HG03378 (cell line): Measurements from ENCODE around the gene MARCOL.
"Not testable (repeated sequence)": the region's sequence is repeated elsewhere in the genome, so short reads cannot be mapped to it uniquely, and the experiment has no call there.

Experiments used
- ATAC-seq: cut with Tn5 transposase; IDR thresholded peaks from one replicate; pipeline ENCODE4 v1.9.1; 2021; ENCODE audit warnings: mild to moderate bottlenecking, moderate library complexity; ENCODE audit not compliant: unreplicated experiment

The MARCOL gene

GRCh38 chr5:148261221-148261620 lies 22.9 kb downstream of the MARCOL start:
- ATAC-seq, result no peak

- no peak for ATAC-seq
These were observed 29.6 kb downstream of the MARCOL start for GRCh38 chr5:148267962-148268361.

- no peak for ATAC-seq
These were observed 30.2 kb downstream of the MARCOL start, which contains the start of gene SPINK13 for GRCh38 chr5:148268566-148268965. SPINK13 (plus strand) TSS chr5:148268794; CDS start chr5:148270073, 1,279 bp downstream.

DNA sequence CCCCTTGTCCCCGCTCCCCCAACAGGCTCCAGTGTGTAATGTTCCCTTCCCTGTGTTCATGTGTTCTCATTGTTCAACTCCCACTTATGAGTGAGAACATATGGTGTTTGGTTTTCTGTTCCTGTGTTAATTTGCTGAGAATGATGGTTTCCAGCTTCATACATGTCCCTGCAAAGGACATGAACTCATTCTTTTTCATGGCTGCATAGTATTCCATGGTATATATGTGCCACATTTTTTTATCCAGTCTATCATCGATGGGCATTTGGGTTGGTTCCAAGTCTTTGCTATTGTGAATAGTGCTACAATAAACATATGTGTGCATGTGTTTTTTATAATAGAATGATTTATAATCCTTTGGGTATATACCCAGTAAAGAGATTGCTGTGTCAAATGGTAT lies 36.8 kb downstream of the MARCOL start:
- ATAC-seq, result not testable (repeated sequence)

DNA sequence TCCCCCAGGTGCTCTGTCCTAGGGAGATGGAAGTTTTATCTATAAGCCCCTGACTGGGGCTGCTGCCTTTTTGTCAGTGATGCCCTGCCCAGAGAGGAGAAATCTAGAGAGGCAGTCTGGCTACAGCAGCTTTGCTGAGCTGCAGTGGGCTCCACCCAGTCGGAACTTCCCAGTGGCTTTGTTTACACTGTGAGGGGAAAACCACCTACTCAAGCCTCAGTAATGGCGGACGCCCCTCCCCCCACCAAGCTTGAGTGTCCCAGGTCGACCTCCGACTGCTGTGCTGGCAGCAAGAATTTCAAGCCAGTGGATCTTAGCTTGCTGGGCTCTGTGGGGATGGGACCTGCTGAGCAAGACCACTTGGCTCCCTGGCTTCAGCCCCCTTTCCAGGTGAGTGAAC lies 42.6 kb downstream of the MARCOL start:
- ATAC-seq, result not testable (repeated sequence)

DNA sequence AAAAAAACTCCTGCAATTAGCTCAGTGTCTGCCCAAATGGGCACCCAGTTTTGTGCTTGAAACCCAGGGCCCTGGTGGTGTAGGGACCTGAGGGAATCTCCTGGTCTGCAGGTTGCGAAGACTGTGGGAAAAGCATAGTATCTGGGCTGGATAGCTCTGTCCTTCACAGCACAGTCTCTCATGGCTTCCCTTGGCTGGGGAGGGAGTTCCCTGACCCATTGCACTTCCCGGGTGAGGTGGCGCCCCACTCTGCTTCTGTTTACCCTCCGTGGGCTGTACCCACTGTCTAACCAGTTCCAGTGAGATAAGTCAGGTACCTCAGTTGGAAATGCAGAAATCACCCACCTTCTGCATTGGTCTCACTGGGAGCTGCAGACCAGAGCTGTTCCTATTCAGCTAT lies 43.0 kb downstream of the MARCOL start:
- ATAC-seq, result not testable (repeated sequence)

GRCh38 chr5:148290271-148291195 lies 52.2 kb downstream of the MARCOL start:
- peak; percentile 66 for ATAC-seq
